IMR-90 (cell line): ENCODE results near the gene CACNA1I.

Experiments
- CTCF ChIP-seq: conservative IDR thresholded peaks from 2 replicates; pipeline ENCODE4 v1.5.1; 2012; ENCODE audit warnings: mild to moderate bottlenecking, low read depth, low read length, improper control_type of control experiment
- FOS ChIP-seq: fragments of 150-350 bp; IDR thresholded peaks from 2 replicates; pipeline ENCODE4 v1.6.1; 2016; ENCODE audit warnings: low read depth, low read length
- MAFK ChIP-seq: IDR thresholded peaks from 2 replicates; pipeline ENCODE4 v1.6.1; 2012; ENCODE audit warnings: low read depth, low read length, improper control_type of control experiment
- MAZ ChIP-seq: IDR thresholded peaks from 2 replicates; pipeline ENCODE4 v1.6.1; 2012; ENCODE audit warnings: low read depth, mild to moderate bottlenecking, low read length, improper control_type of control experiment, moderate library complexity, borderline replicate concordance
- MXI1 ChIP-seq: IDR thresholded peaks from 2 replicates; pipeline ENCODE4 v1.6.1; 2012; ENCODE audit warnings: low read depth, mild to moderate bottlenecking, low read length, moderate library complexity, borderline replicate concordance
- POLR2A ChIP-seq: IDR thresholded peaks from 2 replicates; pipeline ENCODE4 v1.6.1; 2012; ENCODE audit warnings: mild to moderate bottlenecking, low read depth, low read length
- RAD21 ChIP-seq: IDR thresholded peaks from 2 replicates; pipeline ENCODE4 v1.6.1; 2012; ENCODE audit warnings: low read length, improper control_type of control experiment
- RCOR1 ChIP-seq: IDR thresholded peaks from 2 replicates; pipeline ENCODE4 v1.6.1; 2012; ENCODE audit warnings: mild to moderate bottlenecking, low read length, improper control_type of control experiment; ENCODE audit not compliant: insufficient replicate concordance
- USF2 ChIP-seq: fragments of 150-350 bp; IDR thresholded peaks from 2 replicates; pipeline ENCODE4 v1.6.1; 2017; ENCODE audit warnings: mild to moderate bottlenecking, antibody characterized with exemption, low read length, low read depth

GRCh38 chr22:39732625-39733024, 162.1 kb downstream of the CACNA1I start:
- no peak for TF ChIP-seq CTCF
- no peak for TF ChIP-seq RCOR1
- no peak for TF ChIP-seq USF2
- TF ChIP-seq MXI1 = no peak
- no peak for TF ChIP-seq MAFK
- TF ChIP-seq POLR2A = no peak
- no peak for TF ChIP-seq RAD21
- no peak for TF ChIP-seq FOS
- no peak for TF ChIP-seq MAZ
